ENCODE measurements around the gene YARS1. TPM values are rescaled to one million over a fixed set of nuclear protein-coding genes. Genes with fewer than 3 reads are reported as not detected.

Gene YARS1
- total RNA-seq, 1 donor from 2014 or later: 219 TPM

Other genes starting within 250 kb of the YARS1 start
- gene ZBTB8OS, start 166.8 kb downstream of the YARS1 start, total RNA-seq: 60.4 and 66.1 TPM in 2 replicates
- gene RBBP4, start 166.2 kb downstream of the YARS1 start, total RNA-seq: 171 and 186 TPM in 2 replicates
- gene SYNC, start 114.6 kb downstream of the YARS1 start, total RNA-seq: 20.6 and 23.7 TPM in 2 replicates
- 39.9 and 40.3 TPM in 2 replicates for gene S100PBP, start 295 bp upstream of the YARS1 start, total RNA-seq
- 0.39 and 0.96 TPM in 2 replicates for gene FNDC5, start 53.6 kb upstream of the YARS1 start, total RNA-seq
- not detected in 2 replicates for gene HPCA, start 69.1 kb upstream of the YARS1 start, total RNA-seq
- gene TMEM54, start 84.0 kb upstream of the YARS1 start, total RNA-seq: 8.0 and 9.3 TPM in 2 replicates
- gene RNF19B, start 147.5 kb upstream of the YARS1 start, total RNA-seq: 25.8 and 29.7 TPM in 2 replicates
- gene AK2, start 219.5 kb upstream of the YARS1 start, total RNA-seq: 126 and 138 TPM in 2 replicates

Data from astrocyte (in vitro differentiated cells and primary cell).